Upper lobe of left lung (tissue), 6 donors: Measurements from ENCODE around the gene SLC16A3. TPM values are rescaled to one million over a fixed set of nuclear protein-coding genes. Genes with fewer than 3 reads are reported as not detected.

Experiments
- ATAC-seq, 2 donors: fragments of 200-7000 bp; cut with Tn5 transposase; one replicate each; pipeline ENCODE4 v1.9.1; 2022; ENCODE audit warnings: mild to moderate bottlenecking in 2 of 2, moderate library complexity in 2 of 2; ENCODE audit not compliant: low FRiP score in 2 of 2
- DNase-seq, 2 donors: peaks; one replicate each; pipeline ENCODE4 v3.0.0-alpha.2; 2019 to 2020
- H3K27ac ChIP-seq, 4 donors: fragments of 200-600 bp; sonication (generic); one replicate each; pipeline ENCODE4 v1.5.1; 2016 to 2019
- H3K27me3 ChIP-seq, 4 donors: fragments of 200-600 bp; sonication (generic); one replicate each; pipeline ENCODE4 v1.5.1; 2017 to 2019
- H3K36me3 ChIP-seq, 4 donors: fragments of 200-600 bp; sonication (generic); one replicate each; pipeline ENCODE4 v1.5.1; 2016 to 2019
- H3K4me1 ChIP-seq, 4 donors: fragments of 200-600 bp; sonication (generic); one replicate each; pipeline ENCODE4 v1.5.1; 2018 to 2019
- H3K4me3 ChIP-seq, 4 donors: fragments of 200-600 bp; sonication (generic); one replicate each; pipeline ENCODE4 v1.5.1; 2017 to 2019; ENCODE audit warnings: mild to moderate bottlenecking in 2 of 4, moderate library complexity in 1 of 4
- H3K9me3 ChIP-seq, 4 donors: fragments of 200-600 bp; sonication (generic); one replicate each; pipeline ENCODE4 v1.5.1; 2018 to 2019
- EP300 ChIP-seq, 4 donors: sonication (generic); formaldehyde crosslinking; IDR thresholded peaks; one replicate each; pipeline ENCODE4 v1.5.1; 2017; ENCODE audit warnings: antibody characterized with exemption in 4 of 4, control low read depth in 2 of 4
- POLR2A ChIP-seq, 4 donors: fragments of 450-650 bp; IDR thresholded peaks; one replicate each; pipeline ENCODE4 v1.5.1; 2016 to 2017; ENCODE audit warnings: antibody characterized with exemption in 4 of 4, mild to moderate bottlenecking in 2 of 4
- POLR2AphosphoS5 ChIP-seq, 2 donors: sonication (generic); formaldehyde crosslinking; IDR thresholded peaks; one replicate each; pipeline ENCODE4 v1.5.1; 2017; ENCODE audit warnings: antibody characterized with exemption in 2 of 2
- WGBS, 2 donors: methylation state at CpG; one replicate each; pipeline ENCODE4 v1.1.5; 2017 to 2018; 5-methylcytosine and 5-hydroxymethylcytosine counted together
- total RNA-seq, 6 donors: library from RNA; depleted of rRNA in 4 of 6; stranded (reverse); fragments of >200 nt in 4 of 6; gene quantifications; one replicate each; pipeline versions ENCODE4 v1.1.0 to v1.2.1, GENCODE V29; 2016 to 2021
- TF ChIP-seq, protein P1 (sequence below), 6 experiments: fragments of 450-650 bp in 4 of 6; fragments of 200-600 bp in 2 of 6; sonication (generic) in 2 of 6; IDR thresholded peaks; one replicate each; pipeline ENCODE4 v1.5.1; 2016 to 2019; ENCODE audit warnings: antibody characterized with exemption in 6 of 6
- donor health status: DM: no; HTN: no; CAD: no; lungs with moderate emphysema.
- donor health status: DM: no; HTN: yes; CAD: no; lungs with severe emphysema.

Gene SLC16A3
- total RNA-seq, 6 donors from 2014 or later, result 33.5 to 134 (median 102) TPM

DNA sequence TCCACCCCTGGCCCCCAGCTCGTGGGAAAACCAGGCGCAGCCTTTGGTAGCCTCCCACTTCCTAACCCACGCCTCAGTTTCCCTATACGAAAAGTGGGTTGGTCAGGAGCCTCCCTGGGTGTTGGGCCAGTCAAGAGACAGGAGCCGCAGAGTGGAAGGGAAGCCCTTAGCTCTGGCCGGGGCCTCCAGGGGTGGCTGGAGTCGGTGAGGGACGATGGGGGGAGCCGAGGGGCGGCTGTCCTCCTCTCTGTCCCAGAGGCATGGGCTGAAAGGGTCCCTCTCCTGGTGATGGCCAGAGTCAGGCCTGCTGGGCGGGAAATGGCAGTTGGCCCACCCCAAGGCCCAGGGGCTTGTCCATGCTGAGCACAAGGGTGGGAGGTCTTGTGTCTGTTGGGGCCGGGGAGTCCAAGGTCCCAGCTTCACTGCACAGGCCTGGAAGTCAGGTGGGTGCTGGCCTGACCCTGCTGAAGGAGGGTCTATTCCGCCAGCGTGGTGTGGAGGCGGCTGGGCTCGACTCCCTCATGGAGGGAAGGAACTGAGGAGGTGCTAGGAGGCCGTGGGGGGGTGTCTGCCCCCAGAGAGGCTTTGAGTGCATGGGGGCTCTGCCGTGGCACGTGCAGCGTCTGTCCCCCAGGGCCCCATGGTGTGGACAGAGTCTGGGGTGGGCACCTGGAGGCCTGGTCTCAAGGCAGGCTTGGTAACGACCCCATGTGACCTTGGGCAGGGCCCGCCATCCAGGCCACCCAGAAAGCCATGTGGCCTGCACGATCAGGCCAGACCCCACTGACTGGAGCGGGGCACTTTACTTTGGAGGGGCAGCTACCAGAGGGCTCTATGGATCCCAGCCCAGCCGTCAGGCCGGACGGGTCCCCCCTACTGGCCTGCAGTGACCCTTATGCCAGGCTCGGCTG is 1.1 kb downstream of the SLC16A3 start:
- H3K9me3 ChIP-seq, result no peaks in the 10 kb centered on the region
- no peaks in the 10 kb centered on the region for H3K27me3 ChIP-seq
- 63 to 64% methylated on average over 9 to 26 of the region's 28 CpGs for WGBS, 2 donors
- DNase-seq, result peak in 1 of 2 donors; percentile 72
- H3K4me1 ChIP-seq, result peaks cover 41 to 68% (median 51%) of the 10 kb centered on the region in 4 donors
- H3K27ac ChIP-seq, result peak overlapping the region; percentile 97 to 99 (median 98)
- no peaks in the 10 kb centered on the region for H3K36me3 ChIP-seq
- TF ChIP-seq EP300 (IDR thresholded peaks at IDR 0.05) (no peak), POLR2A (IDR thresholded peaks at IDR 0.05) (no peak), POLR2AphosphoS5 (IDR thresholded peaks at IDR 0.05) (no peak)
- TF ChIP-seq, protein P1, sequence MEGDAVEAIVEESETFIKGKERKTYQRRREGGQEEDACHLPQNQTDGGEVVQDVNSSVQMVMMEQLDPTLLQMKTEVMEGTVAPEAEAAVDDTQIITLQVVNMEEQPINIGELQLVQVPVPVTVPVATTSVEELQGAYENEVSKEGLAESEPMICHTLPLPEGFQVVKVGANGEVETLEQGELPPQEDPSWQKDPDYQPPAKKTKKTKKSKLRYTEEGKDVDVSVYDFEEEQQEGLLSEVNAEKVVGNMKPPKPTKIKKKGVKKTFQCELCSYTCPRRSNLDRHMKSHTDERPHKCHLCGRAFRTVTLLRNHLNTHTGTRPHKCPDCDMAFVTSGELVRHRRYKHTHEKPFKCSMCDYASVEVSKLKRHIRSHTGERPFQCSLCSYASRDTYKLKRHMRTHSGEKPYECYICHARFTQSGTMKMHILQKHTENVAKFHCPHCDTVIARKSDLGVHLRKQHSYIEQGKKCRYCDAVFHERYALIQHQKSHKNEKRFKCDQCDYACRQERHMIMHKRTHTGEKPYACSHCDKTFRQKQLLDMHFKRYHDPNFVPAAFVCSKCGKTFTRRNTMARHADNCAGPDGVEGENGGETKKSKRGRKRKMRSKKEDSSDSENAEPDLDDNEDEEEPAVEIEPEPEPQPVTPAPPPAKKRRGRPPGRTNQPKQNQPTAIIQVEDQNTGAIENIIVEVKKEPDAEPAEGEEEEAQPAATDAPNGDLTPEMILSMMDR (IDR thresholded peaks at IDR 0.05), result no peak
- H3K4me3 ChIP-seq, result peak overlapping the region; percentile 61 to 77 (median 71)
- ATAC-seq, result no peak

DNA sequence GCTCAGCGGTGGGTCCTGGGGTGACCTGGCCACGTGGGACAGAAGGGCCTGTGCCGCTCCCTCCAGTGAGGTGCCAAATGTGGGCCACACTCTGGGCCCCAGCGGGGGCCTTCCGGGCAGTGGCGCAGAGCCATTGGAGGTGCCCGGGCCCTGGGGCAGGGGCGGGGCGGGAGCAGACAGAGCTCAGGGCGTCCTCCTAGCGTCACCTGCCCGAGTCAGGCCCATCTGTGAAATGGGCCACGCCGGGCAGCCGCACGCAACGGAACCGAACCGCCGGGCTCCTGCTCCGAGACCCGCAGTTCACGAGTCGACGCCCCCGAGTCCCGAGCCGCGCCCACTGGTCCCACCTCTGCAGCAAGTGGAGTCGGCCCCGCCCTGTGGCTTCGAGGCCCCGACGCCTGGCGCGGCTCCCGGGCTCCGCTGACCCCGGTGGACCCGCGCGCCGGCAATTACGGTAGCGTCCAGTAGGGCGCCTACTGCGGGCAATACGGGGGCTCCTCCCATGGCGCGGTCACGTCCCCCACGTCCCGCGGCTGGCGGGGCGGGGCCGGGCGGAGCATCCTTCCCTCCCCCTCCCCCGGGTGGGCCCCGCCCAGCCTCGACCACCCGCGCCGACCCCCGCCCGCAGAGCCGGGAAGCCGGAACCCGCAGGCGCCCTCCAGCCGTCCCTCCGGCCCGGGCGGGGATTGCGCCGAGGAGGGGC is 1.9 kb downstream of the SLC16A3 start:
- peak; percentile 91 to 97 for DNase-seq
- Histone ChIP-seq H3K9me3 (no peaks in the 10 kb centered on the region), H3K4me1 (peaks cover 44 to 76% (median 58%) of the 10 kb centered on the region in 4 donors), H3K4me3 (peak overlapping the region; percentile 61 to 77 (median 71)), H3K27ac (peak overlapping the region; percentile 97 to 99 (median 98)), H3K36me3 (no peaks in the 10 kb centered on the region), H3K27me3 (no peaks in the 10 kb centered on the region)
- TF ChIP-seq POLR2AphosphoS5 (IDR thresholded peaks at IDR 0.05), result peak; percentile 28 to 46
- TF ChIP-seq EP300 (IDR thresholded peaks at IDR 0.05), result no peak
- peak in 1 of 4 donors; percentile 55 for TF ChIP-seq POLR2A (IDR thresholded peaks at IDR 0.05)
- TF ChIP-seq, protein P1 (IDR thresholded peaks at IDR 0.05), result peak; percentile 73 to 94 (median 90)
- 13 to 80% methylated on average over 5 to 30 of the region's 76 CpGs for WGBS, 2 donors
- ATAC-seq, result peak; percentile 71 to 81

DNA sequence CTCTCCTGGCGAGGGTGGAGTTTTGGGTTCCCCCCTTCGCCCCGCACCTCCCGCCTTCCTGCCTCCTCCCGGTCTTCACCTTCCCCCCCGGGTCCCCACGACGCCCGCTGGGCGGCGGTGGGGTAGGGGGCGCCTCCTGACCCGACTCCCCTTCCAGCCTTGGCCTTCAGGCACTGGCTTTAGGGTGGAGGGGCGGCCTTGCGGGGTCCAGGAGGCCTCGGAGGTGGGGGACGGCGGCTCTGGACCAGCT is 2.4 kb downstream of the SLC16A3 start:
- ATAC-seq (peak; percentile 0 to 15), DNase-seq (no peak)
- Histone ChIP-seq H3K27me3 (no peaks in the 10 kb centered on the region), H3K9me3 (no peaks in the 10 kb centered on the region), H3K27ac (peak overlapping the region; percentile 97 to 99 (median 98)), H3K4me3 (peak overlapping the region; percentile 61 to 77 (median 71)), H3K4me1 (peaks cover 49 to 81% (median 63%) of the 10 kb centered on the region in 4 donors), H3K36me3 (peaks cover 0 to 2% (median 0%) of the 10 kb centered on the region in 4 donors)
- TF ChIP-seq, protein P1 (IDR thresholded peaks at IDR 0.05), result no peak
- TF ChIP-seq EP300 (IDR thresholded peaks at IDR 0.05), result no peak
- TF ChIP-seq POLR2A (IDR thresholded peaks at IDR 0.05), result no peak
- TF ChIP-seq POLR2AphosphoS5 (IDR thresholded peaks at IDR 0.05), result no peak
- 0% methylated on average over 6 of the region's 18 CpGs; no CpG with 5 or more reads in 1 of the 2 donors for WGBS, 2 donors

DNA sequence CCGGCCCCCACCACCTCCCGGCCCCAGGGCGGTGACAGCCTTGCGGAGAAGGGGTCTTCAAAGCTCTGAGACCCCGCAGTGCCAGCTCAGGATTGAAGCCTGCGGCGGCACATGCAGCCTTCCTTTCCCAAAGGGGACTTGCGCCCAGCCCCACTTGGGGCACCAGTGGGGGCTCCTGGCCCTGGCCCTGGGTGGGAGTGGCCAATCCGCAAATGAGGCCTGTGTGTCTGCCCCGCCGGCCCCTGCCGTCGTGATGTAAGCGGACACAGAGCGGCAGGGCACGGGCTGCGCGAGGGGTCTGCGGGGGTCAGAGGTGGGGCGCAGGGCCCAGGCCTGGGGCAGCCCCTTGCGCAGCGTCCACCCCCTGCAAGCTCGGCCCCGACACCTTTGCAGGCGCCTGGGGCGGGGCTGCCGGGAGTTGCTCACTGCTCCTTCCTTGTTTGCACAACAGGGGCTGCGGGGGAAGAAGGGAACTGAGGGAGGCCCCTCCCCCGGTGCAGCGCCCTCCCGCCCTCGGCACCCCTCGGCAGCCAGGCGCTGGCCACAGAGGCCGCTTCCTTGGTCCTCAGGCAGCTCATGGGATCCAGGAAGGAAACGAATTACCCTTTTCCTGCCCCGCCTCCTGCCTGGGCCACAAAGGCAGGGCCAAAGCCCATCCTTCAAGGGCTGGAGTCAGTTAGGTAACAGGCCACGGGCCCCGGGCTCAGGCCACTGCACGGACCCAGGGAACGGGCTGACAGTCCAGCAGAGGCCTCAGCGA is 2.9 kb downstream of the SLC16A3 start:
- H3K9me3 ChIP-seq, result no peaks in the 10 kb centered on the region
- 0 to 11% methylated on average over 12 to 24 of the region's 42 CpGs for WGBS, 2 donors
- H3K36me3 ChIP-seq, result peaks cover 0 to 7% (median 2%) of the 10 kb centered on the region in 4 donors
- H3K4me1 ChIP-seq, result peaks cover 54 to 86% (median 68%) of the 10 kb centered on the region in 4 donors
- H3K27ac ChIP-seq, result peak overlapping the region; percentile 97 to 99 (median 98)
- H3K27me3 ChIP-seq, result no peaks in the 10 kb centered on the region
- peak; percentile 57 to 66 for ATAC-seq
- peak overlapping the region; percentile 61 to 77 (median 71) for H3K4me3 ChIP-seq
- TF ChIP-seq, protein P1 (IDR thresholded peaks at IDR 0.05), result no peak
- TF ChIP-seq POLR2AphosphoS5 (IDR thresholded peaks at IDR 0.05) (peak; percentile 59 to 84), POLR2A (IDR thresholded peaks at IDR 0.05) (peak in 3 of 4 donors; percentile 33 to 70 (median 42)), EP300 (IDR thresholded peaks at IDR 0.05) (no peak)
- peak; percentile 94 to 95 for DNase-seq
